Measurements from ENCODE around the gene UBE2QL1.

DNA sequence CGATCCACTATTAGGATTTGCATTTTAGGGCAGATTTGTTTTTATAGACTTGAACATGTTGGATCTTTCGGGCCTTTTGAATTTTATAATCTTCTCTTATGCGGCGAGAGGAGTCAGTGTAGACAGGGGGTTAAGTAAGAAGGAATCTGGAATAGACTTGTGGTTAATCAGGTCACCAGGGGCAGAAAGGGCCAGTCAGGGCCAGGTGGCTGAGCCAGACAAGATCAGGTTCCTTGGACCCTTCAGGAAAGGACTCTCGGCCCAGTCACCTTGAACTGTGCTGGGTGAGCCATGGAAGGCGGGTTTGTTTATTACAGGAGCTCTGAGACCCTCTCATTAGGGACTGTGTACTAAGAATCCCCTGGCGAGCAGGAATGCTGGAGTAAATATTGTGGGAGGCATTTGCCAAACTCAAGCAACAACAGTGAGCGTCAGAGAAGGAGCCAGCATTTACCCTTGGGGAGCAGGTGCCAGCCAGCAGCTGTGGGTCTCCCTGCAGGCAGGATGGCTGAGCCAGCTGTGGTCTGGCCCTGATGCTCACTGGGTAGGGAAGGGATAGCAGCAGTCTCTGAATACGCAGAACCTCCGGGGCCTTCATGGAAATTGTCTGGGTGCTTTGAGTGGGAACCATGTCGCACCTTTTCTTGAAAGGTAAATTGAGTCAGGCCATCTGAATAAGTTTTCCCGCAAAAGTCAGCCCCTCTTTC is 79.2 kb downstream of the UBE2QL1 start:
- TF ChIP-seq POLR2A (IDR thresholded peaks at IDR 0.05): no peak
- TF ChIP-seq, protein P1, sequence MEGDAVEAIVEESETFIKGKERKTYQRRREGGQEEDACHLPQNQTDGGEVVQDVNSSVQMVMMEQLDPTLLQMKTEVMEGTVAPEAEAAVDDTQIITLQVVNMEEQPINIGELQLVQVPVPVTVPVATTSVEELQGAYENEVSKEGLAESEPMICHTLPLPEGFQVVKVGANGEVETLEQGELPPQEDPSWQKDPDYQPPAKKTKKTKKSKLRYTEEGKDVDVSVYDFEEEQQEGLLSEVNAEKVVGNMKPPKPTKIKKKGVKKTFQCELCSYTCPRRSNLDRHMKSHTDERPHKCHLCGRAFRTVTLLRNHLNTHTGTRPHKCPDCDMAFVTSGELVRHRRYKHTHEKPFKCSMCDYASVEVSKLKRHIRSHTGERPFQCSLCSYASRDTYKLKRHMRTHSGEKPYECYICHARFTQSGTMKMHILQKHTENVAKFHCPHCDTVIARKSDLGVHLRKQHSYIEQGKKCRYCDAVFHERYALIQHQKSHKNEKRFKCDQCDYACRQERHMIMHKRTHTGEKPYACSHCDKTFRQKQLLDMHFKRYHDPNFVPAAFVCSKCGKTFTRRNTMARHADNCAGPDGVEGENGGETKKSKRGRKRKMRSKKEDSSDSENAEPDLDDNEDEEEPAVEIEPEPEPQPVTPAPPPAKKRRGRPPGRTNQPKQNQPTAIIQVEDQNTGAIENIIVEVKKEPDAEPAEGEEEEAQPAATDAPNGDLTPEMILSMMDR (IDR thresholded peaks at IDR 0.05): no peak
